Duodenal mucosa (tissue), 2 donors: ENCODE data around the gene EVA1B.

Experiments used
- H3K27ac ChIP-seq: one replicate; pipeline ENCODE4 v1.7.0; 2013; ENCODE audit warnings: low read depth, low read length
- H3K27me3 ChIP-seq, 2 donors: one replicate each; pipeline ENCODE4 v1.7.0; 2013; ENCODE audit warnings: low read length in 2 of 2, control low read depth in 1 of 2; ENCODE audit not compliant: insufficient read depth in 2 of 2, control insufficient read depth in 1 of 2
- H3K36me3 ChIP-seq, 2 donors: one replicate each; pipeline ENCODE4 v1.7.0; 2013; ENCODE audit warnings: low read length in 2 of 2, control low read depth in 1 of 2; ENCODE audit not compliant: insufficient read depth in 2 of 2, control insufficient read depth in 1 of 2
- H3K4me1 ChIP-seq, 2 donors: one replicate each; pipeline ENCODE4 v1.7.0; 2013; ENCODE audit warnings: low read length in 2 of 2, control low read depth in 1 of 2; ENCODE audit not compliant: insufficient read depth in 2 of 2, control insufficient read depth in 1 of 2
- H3K4me3 ChIP-seq, 2 donors: one replicate each; pipeline ENCODE4 v1.7.0; 2013; ENCODE audit warnings: low read length in 2 of 2, low read depth in 1 of 2
- H3K9ac ChIP-seq, 2 donors: one replicate each; pipeline ENCODE4 v1.7.0; 2013; ENCODE audit warnings: low read length in 2 of 2, low read depth in 1 of 2
- H3K9me3 ChIP-seq, 2 donors: one replicate each; pipeline ENCODE4 v1.7.0; 2013; ENCODE audit warnings: low read length in 2 of 2, control low read depth in 1 of 2; ENCODE audit not compliant: control insufficient read depth in 1 of 2

The EVA1B gene

DNA sequence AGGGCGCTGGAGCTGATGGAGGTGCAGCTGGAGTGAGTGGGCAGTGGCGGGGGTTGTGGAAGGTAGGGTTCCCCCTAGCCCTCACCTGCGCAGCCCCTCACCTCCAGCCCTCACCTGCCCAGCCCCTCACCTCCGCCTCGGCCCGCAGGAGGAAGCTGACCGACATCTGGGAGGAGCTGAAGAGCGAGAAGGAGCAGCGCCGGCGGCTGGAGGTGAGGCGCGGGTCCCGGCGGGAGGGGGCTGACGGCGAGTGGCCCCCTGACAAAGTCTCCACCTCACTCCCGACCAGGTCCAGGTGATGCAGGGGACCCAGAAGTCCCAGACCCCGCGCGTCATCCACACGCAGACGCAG, 2.7 kb downstream of the EVA1B start:
- peaks cover 8 to 12% of the 10 kb centered on the region in 2 donors for H3K27me3 ChIP-seq
- peak overlapping the region; percentile 20 for H3K27ac ChIP-seq
- no peaks in the 10 kb centered on the region for H3K36me3 ChIP-seq
- H3K9ac ChIP-seq: peak overlapping the region; percentile 25 to 47
- H3K4me3 ChIP-seq: peak overlapping the region; percentile 61 to 68
- H3K9me3 ChIP-seq: no peaks in the 10 kb centered on the region
- peaks cover 12 to 36% of the 10 kb centered on the region in 2 donors for H3K4me1 ChIP-seq

DNA sequence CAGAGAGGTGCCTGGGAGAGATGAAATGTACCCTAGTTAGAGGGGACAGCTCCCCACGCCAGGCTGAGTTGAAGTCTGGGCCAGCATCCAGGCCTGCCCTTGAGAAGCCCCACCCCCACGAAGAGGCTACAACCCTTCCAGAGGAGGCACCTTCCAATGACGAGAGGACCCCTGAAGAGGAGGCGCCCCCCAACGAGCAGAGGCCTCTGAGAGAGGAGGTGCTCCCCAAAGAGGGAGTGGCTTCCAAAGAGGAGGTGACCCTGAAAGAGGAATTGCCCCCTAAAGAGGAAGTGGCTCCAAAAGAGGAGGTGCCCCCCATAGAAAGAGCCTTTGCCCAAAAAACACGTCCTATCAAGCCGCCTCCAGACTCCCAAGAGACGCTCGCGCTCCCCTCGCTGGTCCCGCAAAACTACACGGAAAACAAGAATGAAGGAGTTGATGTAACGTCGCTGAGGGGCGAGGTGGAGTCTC, 3.1 kb downstream of the EVA1B start:
- no peaks in the 10 kb centered on the region for H3K9me3 ChIP-seq
- peaks cover 12 to 36% of the 10 kb centered on the region in 2 donors for H3K4me1 ChIP-seq
- H3K27me3 ChIP-seq: peaks cover 8 to 12% of the 10 kb centered on the region in 2 donors
- peak overlapping the region; percentile 20 for H3K27ac ChIP-seq
- no peaks in the 10 kb centered on the region for H3K36me3 ChIP-seq
- H3K4me3 ChIP-seq: peak overlapping the region; percentile 61 to 68
- peak overlapping the region; percentile 25 to 47 for H3K9ac ChIP-seq

DNA sequence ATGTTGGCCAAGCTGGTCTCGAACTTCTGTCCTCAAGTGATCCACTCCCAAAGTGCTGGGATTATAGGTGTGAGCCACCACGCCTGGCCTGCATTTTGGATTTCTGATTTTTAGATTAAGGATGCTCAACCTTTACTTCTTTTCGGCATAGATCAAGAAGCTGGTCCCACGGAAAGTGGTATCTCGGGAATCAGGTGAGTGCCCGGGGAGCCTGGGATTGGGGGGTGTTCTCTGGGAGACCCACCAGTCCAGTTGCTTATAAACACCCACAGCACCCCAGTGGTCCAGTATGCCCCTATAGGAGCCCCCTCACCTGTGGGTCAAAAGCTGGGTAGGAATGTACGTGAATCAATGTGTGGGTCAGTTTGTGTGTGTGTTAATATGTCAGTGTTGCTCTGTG, 14.0 kb downstream of the EVA1B start:
- Histone ChIP-seq H3K9ac (no peak overlapping the region), H3K27ac (no peak overlapping the region), H3K27me3 (no peaks in the 10 kb centered on the region), H3K4me3 (no peak overlapping the region), H3K4me1 (peaks cover 20 to 21% of the 10 kb centered on the region in 2 donors), H3K9me3 (no peaks in the 10 kb centered on the region), H3K36me3 (peaks cover 0 to 2% of the 10 kb centered on the region in 2 donors)

DNA sequence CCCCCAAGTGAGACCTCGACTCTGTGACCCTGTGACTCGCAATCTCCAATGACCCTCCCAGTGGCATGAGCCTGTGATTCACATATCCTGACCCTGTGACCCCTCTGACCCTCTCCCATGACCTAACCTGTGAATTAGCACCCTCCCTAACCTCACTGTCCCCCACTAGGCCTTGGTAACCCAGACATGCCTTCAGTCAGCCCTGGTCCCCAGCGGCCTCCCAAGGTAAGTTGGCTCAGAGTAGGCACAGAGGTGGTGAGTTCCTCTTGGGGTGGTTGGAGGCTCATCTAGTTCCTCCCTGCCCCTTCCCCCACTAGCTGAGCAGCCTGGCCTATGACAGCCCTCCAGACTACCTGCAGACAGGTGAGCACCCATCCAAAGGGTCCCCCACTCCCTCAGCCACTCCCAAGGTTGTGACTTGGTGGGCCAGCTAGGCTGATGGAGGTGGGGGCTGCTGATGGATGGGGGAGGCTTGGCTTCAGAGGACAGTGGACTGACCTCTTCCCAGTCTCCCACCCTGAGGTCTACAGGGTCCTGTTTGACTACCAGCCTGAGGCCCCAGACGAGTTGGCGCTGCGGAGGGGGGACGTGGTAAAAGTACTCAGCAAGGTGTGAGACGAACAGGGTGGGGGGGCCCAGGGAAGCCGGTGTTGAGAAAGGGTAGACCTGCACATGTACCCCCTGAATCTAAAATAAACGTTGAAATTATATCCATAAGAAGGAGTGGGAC, 15.7 kb downstream of the EVA1B start:
- H3K36me3 ChIP-seq: peaks cover 9 to 17% of the 10 kb centered on the region in 2 donors
- H3K27ac ChIP-seq: no peak overlapping the region

DNA sequence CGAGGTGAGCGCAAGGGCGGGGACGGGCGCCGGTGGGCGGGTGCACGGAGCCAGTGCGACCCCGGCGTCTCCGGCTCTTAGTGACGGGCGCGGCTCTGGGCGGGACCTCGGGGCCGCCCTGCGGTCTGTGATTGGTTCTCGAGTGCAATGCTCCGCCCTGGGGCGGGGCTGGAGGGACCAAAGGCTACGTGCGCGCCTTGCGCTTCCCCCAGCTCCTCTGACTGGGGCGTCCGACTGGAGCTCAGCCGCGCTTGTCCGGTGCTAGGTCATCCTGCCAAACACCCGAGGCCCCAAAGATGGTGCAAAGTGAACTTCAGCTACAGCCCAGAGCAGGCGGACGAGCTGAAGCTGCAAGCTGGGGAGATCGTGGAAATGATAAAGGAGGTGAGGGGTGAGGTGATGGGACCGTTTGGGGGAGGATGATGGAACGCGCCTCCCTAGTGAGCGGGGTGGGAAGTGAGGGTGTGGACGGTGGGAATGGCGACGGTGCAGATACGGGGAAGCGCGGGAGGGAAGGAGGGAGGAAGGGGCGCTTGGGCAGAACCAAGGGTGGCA, 16.5 kb downstream of the EVA1B start:
- H3K27ac ChIP-seq: peak overlapping the region; percentile 86
- peaks cover 20 to 21% of the 10 kb centered on the region in 2 donors for H3K4me1 ChIP-seq
- H3K9ac ChIP-seq: peak overlapping the region; percentile 81 to 87
- H3K36me3 ChIP-seq: peaks cover 14 to 24% of the 10 kb centered on the region in 2 donors
- no peaks in the 10 kb centered on the region for H3K27me3 ChIP-seq
- peak overlapping the region; percentile 62 to 92 for H3K4me3 ChIP-seq
- H3K9me3 ChIP-seq: no peaks in the 10 kb centered on the region

More for the DNA sequence above, 15.7 kb downstream of the EVA1B start:
- Histone ChIP-seq H3K9ac (peak overlapping the region; percentile 30 to 87), H3K4me3 (peak overlapping the region; percentile 62 to 92), H3K27me3 (no peaks in the 10 kb centered on the region), H3K4me1 (peaks cover 20 to 21% of the 10 kb centered on the region in 2 donors), H3K9me3 (no peaks in the 10 kb centered on the region)

DNA sequence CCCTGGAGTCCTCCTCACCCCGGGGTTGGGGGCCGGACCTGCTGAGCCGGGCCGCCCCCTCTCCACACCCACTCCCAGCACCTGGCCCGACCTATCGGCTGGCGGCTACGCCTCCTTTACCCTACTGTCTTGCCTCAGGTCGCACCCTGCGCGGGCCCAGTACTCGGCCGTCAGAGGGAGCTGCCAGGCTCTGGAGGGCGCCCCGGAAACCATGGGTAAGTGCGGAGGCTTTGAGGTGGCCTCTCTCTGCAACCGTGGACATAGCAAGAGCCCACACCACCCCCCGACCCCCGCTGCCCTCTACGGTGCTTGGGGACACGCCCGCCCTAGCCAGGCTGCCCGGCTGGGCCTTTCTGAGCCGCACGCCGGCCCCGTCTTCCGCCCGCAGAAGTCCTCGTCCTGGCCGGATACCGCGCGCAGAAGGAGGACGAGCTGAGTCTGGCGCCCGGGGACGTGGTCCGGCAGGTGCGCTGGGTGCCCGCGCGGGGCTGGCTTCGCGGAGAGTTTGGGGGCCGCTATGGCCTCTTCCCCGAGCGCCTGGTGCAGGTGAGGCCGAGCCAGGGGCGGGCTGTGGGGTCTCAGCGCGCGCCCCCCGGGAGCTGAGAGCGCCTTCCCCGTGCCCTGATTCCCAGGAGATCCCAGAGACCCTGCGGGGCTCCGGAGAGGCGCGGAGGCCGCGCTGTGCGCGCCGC, 17.1 kb downstream of the EVA1B start, which contains the start of gene SH3D21:
Gene SH3D21, plus strand, starts transcription at position 159 of the 692 bp plus-strand sequence. Its CDS starts 53 bp downstream, at position 212.
- peaks cover 20 to 21% of the 10 kb centered on the region in 2 donors for H3K4me1 ChIP-seq
- H3K9me3 ChIP-seq: no peaks in the 10 kb centered on the region
- H3K9ac ChIP-seq: peak within 1 kb of the TSS; percentile 81 to 87
- peaks cover 21 to 31% of the 10 kb centered on the region in 2 donors for H3K36me3 ChIP-seq
- H3K27me3 ChIP-seq: no peaks in the 10 kb centered on the region
- H3K4me3 ChIP-seq: peak within 1 kb of the TSS; percentile 62 to 92
- peak within 1 kb of the TSS; percentile 86 for H3K27ac ChIP-seq

DNA sequence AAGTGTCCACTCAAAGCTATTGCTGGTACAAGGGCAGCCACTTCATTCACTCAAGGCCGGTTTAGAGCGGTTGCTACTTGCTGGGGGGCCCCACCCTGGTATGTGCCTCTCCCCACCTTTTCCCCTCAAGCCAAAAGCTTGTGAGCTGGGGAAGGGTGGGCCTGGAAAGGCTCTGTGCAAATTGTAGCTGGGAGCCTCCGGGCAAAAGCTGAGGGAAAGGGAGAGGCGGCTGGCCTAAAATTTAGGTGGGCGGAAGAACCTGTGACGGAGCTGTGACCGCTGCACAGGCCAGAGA, 17.6 kb downstream of the EVA1B start:
- no peaks in the 10 kb centered on the region for H3K27me3 ChIP-seq
- peaks cover 26 to 36% of the 10 kb centered on the region in 2 donors for H3K36me3 ChIP-seq
- peaks cover 21 to 23% of the 10 kb centered on the region in 2 donors for H3K4me1 ChIP-seq
- H3K9ac ChIP-seq: peak overlapping the region; percentile 70 to 81
- peak overlapping the region; percentile 86 for H3K27ac ChIP-seq
- H3K9me3 ChIP-seq: no peaks in the 10 kb centered on the region
- peak overlapping the region; percentile 62 to 92 for H3K4me3 ChIP-seq

DNA sequence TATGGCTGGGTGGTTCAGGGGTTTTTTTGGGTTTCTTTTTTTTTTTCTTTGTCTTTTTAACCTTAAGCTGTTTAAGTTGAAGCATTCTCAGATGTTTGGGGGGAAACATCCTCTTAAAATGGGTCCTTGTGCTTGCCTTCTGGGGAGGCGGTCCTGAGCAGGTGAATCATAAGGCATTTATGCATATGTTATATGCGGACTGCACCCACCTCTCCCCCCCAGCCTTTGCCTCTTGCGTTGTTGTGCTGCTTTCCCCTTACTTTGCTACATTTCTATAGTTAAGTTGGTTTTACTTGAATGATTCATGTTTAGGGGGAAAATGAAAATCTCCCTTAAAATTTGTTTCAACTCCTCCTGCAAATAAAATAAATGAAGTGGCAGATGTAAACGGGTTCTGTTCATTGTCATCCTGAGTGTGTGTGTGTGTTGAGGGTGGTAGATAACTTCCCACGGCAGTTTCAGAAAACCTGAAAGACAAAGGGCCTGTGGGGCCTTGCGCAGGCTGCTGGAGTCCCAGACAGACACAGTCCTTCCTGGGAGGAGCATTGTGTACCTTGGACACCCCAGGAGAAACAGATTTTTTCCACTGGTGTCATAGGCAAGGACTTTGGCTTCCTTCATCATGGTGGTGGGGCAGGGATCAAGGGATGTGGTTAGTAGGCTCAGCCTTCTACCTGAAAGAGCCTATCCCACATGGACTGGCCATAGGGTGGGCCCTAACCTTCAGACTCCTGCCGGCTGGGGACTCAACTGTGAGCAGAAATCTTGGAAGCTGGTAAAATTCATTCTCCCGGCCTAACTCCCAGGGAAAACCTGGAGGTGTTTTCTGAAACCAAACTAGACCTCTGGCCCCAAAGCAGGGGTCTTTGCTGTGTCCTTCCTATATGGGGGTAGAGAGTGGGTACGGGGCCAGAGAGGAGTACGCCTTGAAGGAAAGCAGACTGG, 18.2 kb downstream of the EVA1B start:
- Histone ChIP-seq H3K27ac (peak overlapping the region; percentile 86), H3K36me3 (peaks cover 30 to 42% of the 10 kb centered on the region in 2 donors), H3K9me3 (no peaks in the 10 kb centered on the region), H3K4me1 (peaks cover 24 to 29% of the 10 kb centered on the region in 2 donors), H3K9ac (peak overlapping the region; percentile 70 to 81), H3K27me3 (no peaks in the 10 kb centered on the region), H3K4me3 (peak overlapping the region; percentile 62 to 92)

DNA sequence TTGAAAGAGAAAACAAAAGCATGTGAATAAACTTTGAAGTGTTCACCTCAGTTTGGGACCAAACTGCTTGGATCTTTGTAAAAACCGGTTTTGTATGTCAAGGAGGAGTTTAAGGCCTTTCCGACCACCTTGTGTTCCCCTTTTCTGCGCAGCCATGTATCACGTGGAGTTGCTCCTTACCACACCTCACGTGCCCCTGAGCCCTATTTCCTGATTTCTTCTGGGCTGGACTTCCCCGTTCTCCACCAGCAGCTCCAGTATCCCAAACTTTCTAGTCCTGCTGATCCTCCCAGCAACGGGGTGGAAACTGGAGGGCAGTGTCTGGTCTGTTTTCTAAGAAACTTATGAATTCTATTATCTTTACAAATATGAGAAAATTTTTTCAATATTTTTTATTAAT, 18.9 kb downstream of the EVA1B start:
- Histone ChIP-seq H3K9me3 (no peaks in the 10 kb centered on the region), H3K27me3 (no peaks in the 10 kb centered on the region), H3K4me1 (peaks cover 25 to 32% of the 10 kb centered on the region in 2 donors), H3K9ac (no peak overlapping the region), H3K27ac (no peak overlapping the region), H3K4me3 (no peak overlapping the region), H3K36me3 (peaks cover 30 to 45% of the 10 kb centered on the region in 2 donors)
